ENCODE data around the gene C11orf65.

GRCh38 chr11:108486331-108486730 is 19.0 kb upstream of the C11orf65 start:
- TF ChIP-seq BHLHE40 (IDR thresholded peaks at IDR 0.05; ENCODE audit: borderline replicate concordance) (no peak), SUZ12 (IDR thresholded peaks at IDR 0.05) (no peak), ZNF384 (IDR thresholded peaks at IDR 0.05) (no peak), SP1 (IDR thresholded peaks at IDR 0.05) (no peak)
